Measurements from ENCODE around the gene MORN2. TPM values are rescaled to one million over a fixed set of nuclear protein-coding genes. Genes with fewer than 3 reads are reported as not detected.

Gene MORN2
- total RNA-seq, 1 donor from 2014 or later = 18.4 TPM

DNA sequence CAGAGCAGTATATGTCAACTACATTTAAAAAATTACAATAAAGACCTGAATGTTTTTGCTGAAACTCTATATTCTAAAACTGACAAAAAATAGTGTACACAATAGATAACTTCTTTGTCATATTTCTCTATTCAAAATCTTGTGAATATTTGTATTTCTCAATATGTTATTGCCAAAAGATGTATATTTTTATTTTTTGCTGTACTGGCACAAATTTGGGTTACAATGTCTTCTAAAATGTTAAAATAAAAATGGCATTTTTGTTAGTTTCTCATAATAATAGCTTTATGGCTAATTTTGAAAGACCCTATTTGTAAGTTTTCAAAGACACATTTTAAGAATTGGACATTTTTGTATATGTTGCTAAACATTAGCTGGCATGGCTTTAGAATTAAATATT, 13.3 kb downstream of the MORN2 start:
- H3K27ac ChIP-seq = no peak overlapping the region
- ATAC-seq (no peak), DNase-seq (no peak)
- TF ChIP-seq, protein P1, sequence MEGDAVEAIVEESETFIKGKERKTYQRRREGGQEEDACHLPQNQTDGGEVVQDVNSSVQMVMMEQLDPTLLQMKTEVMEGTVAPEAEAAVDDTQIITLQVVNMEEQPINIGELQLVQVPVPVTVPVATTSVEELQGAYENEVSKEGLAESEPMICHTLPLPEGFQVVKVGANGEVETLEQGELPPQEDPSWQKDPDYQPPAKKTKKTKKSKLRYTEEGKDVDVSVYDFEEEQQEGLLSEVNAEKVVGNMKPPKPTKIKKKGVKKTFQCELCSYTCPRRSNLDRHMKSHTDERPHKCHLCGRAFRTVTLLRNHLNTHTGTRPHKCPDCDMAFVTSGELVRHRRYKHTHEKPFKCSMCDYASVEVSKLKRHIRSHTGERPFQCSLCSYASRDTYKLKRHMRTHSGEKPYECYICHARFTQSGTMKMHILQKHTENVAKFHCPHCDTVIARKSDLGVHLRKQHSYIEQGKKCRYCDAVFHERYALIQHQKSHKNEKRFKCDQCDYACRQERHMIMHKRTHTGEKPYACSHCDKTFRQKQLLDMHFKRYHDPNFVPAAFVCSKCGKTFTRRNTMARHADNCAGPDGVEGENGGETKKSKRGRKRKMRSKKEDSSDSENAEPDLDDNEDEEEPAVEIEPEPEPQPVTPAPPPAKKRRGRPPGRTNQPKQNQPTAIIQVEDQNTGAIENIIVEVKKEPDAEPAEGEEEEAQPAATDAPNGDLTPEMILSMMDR (IDR thresholded peaks at IDR 0.05) = no peak
- intact Hi-C loops (cut with DNase I) = no loop called here
- H3K9me3 ChIP-seq = no peaks in the 10 kb centered on the region
- H3K4me1 ChIP-seq = no peaks in the 10 kb centered on the region
- H3K36me3 ChIP-seq = no peaks in the 10 kb centered on the region
- H3K4me3 ChIP-seq = no peak overlapping the region
- no peaks in the 10 kb centered on the region for H3K27me3 ChIP-seq (ENCODE audit: low read depth)

DNA sequence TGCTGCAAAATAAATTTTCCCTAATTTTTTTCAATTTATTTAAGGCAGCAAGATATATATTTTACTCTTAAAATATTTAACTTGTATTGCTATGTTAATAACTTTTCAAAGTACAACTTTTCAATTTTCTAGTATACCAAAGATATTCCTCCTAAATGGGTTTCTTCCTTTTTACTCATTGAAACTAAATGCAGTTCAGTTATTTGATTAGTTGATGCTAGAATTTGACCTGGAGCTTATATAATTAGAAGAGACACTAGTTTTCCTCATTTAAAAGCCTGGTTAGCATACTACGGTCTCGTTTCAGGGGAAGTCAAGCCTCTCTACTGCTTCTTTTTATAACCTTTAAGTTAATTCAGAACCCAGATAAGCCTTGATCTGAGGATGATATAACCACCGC, 13.8 kb downstream of the MORN2 start, which contains the start of gene ARHGEF33:
TSS of gene ARHGEF33 (plus strand) at position 301 of the 400 bp plus-strand sequence. CDS start 29,573 bp downstream, outside the sequence.
- Histone ChIP-seq H3K4me1 (no peaks in the 10 kb centered on the region), H3K27me3 (ENCODE audit: low read depth) (no peaks in the 10 kb centered on the region), H3K4me3 (no peak within 1 kb of the TSS), H3K36me3 (no peaks in the 10 kb centered on the region), H3K27ac (no peak within 1 kb of the TSS), H3K9me3 (no peaks in the 10 kb centered on the region)
- TF ChIP-seq, protein P1 (IDR thresholded peaks at IDR 0.05) = no peak
- DNase-seq (no peak), ATAC-seq (no peak)
- intact Hi-C loops (cut with DNase I) = no loop called here

DNA sequence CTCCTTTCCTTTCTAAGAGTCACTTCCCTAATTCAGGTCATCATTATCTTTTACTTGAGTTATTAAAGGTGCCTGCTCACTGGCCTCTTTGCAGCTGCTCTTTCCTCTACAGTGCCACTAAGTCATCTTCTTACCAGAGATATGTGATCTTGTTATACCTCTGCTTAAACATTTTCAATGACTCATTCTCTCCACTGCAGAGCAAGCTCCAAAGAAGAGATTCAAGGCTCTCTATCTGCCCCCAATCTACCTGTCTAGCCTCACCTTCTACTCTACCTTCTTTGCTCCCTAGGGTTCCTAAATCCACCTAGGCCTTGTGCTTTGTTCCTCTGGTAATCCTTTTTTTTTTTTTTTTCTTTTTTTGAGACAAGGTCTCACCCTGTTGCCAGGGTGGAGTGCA, 17.0 kb downstream of the MORN2 start:
- intact Hi-C loops (cut with DNase I) = no loop called here
- no peak for ATAC-seq
- H3K27me3 ChIP-seq (ENCODE audit: low read depth) = no peaks in the 10 kb centered on the region

DNA sequence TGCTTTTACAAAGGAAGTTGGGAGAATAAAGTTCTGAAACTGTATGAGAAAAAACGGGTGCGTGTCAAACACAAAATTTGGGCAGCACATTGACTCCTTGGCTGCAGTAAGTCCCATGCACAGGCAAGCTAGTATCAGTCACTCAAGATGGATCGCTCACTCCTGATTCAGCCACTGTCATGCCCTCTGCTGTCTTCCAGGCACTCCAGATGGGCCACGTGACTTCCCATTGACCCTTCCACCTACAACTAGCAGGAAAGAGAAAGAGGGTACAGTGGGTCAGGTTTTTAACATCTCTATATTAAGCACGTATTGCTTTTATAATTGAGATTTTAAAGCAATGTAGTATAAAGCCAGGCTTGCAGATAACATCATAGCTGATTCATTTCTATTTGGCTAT, 22.5 kb downstream of the MORN2 start:
- H3K27me3 ChIP-seq (ENCODE audit: low read depth) = no peaks in the 10 kb centered on the region
- TF ChIP-seq, protein P1 (IDR thresholded peaks at IDR 0.05) = no peak
- intact Hi-C loops (cut with DNase I) = no loop called here
- no peak overlapping the region for H3K4me3 ChIP-seq
- no peak overlapping the region for H3K27ac ChIP-seq
- H3K36me3 ChIP-seq = no peaks in the 10 kb centered on the region
- H3K9me3 ChIP-seq = no peaks in the 10 kb centered on the region
- ATAC-seq (no peak), DNase-seq (no peak)
- H3K4me1 ChIP-seq = no peaks in the 10 kb centered on the region

More for the DNA sequence above, 17.0 kb downstream of the MORN2 start:
- H3K4me1 ChIP-seq = no peaks in the 10 kb centered on the region
- H3K9me3 ChIP-seq = no peaks in the 10 kb centered on the region
- H3K27ac ChIP-seq = no peak overlapping the region
- DNase-seq = no peak
- TF ChIP-seq, protein P1 (IDR thresholded peaks at IDR 0.05) = no peak
- no peak overlapping the region for H3K4me3 ChIP-seq
- no peaks in the 10 kb centered on the region for H3K36me3 ChIP-seq

DNA sequence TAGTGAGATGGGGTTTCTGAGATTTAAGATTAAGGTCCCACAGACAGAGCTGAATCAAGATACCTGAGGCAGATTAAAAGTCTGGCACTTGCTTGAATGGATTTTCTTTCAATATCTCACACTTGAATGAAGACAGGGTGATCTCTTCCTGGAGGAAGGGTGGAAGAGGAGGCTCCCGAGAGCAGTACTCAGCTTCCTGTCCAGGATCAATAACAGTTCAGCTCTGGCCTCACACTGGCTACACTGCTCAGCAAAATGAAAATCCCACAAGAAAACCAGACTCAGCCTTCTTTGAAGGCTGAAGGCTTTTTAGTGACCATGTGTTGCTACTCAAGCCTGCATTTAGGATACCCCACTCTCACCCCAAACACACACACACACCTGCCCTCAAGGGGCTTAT, 24.9 kb downstream of the MORN2 start:
- Histone ChIP-seq H3K4me3 (no peak overlapping the region), H3K27me3 (ENCODE audit: low read depth) (no peaks in the 10 kb centered on the region), H3K27ac (no peak overlapping the region), H3K4me1 (no peaks in the 10 kb centered on the region), H3K36me3 (no peaks in the 10 kb centered on the region), H3K9me3 (no peaks in the 10 kb centered on the region)
- DNase-seq = no peak
- ATAC-seq = no peak
- intact Hi-C loops (cut with DNase I) = no loop called here
- TF ChIP-seq, protein P1 (IDR thresholded peaks at IDR 0.05) = no peak

DNA sequence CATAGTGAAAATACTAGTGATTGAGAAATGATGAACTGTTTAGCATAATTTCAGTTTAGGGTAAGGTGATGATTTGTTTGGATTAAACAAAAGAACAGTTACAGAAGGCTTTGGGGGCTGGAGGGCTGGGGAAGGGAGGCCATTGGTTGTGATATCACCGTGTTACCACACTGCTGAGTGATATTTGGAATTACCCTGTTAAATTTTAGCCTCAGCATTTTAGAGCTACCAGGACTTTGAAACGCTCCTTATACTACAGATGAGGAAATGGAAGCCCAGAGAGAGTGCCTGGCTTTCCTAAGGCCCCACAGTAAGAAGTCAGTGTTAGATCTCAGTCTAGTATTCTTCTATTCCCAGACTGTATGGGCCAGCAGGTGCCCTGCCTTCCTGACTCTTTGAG, 29.5 kb downstream of the MORN2 start:
- intact Hi-C loops (cut with DNase I) = no loop called here
- ATAC-seq = no peak
- H3K36me3 ChIP-seq = no peaks in the 10 kb centered on the region
- H3K9me3 ChIP-seq = no peaks in the 10 kb centered on the region
- TF ChIP-seq, protein P1 (IDR thresholded peaks at IDR 0.05) = no peak
- DNase-seq = no peak
- no peaks in the 10 kb centered on the region for H3K27me3 ChIP-seq (ENCODE audit: low read depth)
- no peak overlapping the region for H3K4me3 ChIP-seq
- no peak overlapping the region for H3K27ac ChIP-seq
- H3K4me1 ChIP-seq = no peaks in the 10 kb centered on the region
